NB4 (cell line): Measurements from ENCODE around the gene PITRM1.

Experiments used
- DNase-seq: peaks from one replicate; pipeline ENCODE4 v3.0.0; 2010; ENCODE audit warnings: low read depth
- H3K4me3 ChIP-seq: one replicate; pipeline ENCODE4 v1.5.1; 2011; ENCODE audit warnings: mild to moderate bottlenecking, low read depth, low read length, moderate library complexity
- MYC ChIP-seq: IDR thresholded peaks from 2 replicates; pipeline ENCODE4 v1.6.1; 2011; ENCODE audit warnings: low read depth, low read length
- POLR2A ChIP-seq: IDR thresholded peaks from 2 replicates; pipeline ENCODE4 v1.6.1; 2011; ENCODE audit warnings: mild to moderate bottlenecking; ENCODE audit not compliant: insufficient read length; ENCODE audit errors: extremely low read depth
- TF ChIP-seq, protein P1 (sequence below): IDR thresholded peaks from one replicate; pipeline ENCODE4 v1.5.1; 2012; ENCODE audit warnings: low read depth, low read length
- TF ChIP-seq, protein P2 (sequence below): IDR thresholded peaks from 2 replicates; pipeline ENCODE4 v1.6.1; 2011; ENCODE audit warnings: low read depth, low read length

The PITRM1 gene

DNA sequence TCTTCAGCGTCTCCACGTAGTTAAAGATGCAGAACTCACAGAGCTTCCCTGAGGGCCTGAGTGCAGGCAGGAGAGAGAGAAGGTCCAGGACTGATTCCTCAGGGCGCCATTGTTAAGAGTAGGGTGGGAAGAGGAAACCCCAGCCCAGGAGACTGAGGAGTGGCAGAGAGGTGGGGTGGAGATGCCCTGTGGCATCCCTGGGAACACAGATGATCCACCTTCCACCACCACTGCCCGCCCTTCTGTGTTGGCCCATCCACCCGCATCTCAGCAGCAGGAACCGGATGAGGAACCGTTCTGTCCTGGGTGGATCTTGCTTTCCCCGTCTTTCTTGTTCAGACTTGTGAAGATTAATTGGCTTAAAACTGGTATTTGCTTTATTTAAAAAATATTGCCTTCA lies 56.9 kb downstream of the PITRM1 start:
- H3K4me3 ChIP-seq: no peak overlapping the region
- no peak for DNase-seq
- TF ChIP-seq, protein P1, sequence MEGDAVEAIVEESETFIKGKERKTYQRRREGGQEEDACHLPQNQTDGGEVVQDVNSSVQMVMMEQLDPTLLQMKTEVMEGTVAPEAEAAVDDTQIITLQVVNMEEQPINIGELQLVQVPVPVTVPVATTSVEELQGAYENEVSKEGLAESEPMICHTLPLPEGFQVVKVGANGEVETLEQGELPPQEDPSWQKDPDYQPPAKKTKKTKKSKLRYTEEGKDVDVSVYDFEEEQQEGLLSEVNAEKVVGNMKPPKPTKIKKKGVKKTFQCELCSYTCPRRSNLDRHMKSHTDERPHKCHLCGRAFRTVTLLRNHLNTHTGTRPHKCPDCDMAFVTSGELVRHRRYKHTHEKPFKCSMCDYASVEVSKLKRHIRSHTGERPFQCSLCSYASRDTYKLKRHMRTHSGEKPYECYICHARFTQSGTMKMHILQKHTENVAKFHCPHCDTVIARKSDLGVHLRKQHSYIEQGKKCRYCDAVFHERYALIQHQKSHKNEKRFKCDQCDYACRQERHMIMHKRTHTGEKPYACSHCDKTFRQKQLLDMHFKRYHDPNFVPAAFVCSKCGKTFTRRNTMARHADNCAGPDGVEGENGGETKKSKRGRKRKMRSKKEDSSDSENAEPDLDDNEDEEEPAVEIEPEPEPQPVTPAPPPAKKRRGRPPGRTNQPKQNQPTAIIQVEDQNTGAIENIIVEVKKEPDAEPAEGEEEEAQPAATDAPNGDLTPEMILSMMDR: no peak
- TF ChIP-seq, protein P2, sequence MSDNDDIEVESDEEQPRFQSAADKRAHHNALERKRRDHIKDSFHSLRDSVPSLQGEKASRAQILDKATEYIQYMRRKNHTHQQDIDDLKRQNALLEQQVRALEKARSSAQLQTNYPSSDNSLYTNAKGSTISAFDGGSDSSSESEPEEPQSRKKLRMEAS: no peak

DNA sequence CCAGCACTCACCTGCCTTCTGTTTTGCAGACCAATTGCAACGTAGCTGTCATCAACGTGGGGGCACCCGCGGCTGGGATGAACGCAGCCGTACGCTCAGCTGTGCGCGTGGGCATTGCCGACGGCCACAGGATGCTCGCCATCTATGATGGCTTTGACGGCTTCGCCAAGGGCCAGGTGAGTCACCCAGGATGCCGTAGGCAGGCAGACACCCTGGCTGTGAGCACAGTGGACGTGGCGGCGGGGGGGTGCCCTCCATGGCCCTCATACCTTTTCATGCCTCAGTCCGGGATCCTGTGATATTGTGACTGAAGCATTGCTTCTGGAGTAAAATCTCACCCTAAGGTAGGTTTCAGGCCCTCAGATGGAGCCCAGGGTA lies 59.2 kb downstream of the PITRM1 start:
- TF ChIP-seq, protein P2: no peak
- TF ChIP-seq, protein P1: no peak
- TF ChIP-seq MYC (no peak), POLR2A (no peak)
- no peak for DNase-seq
- H3K4me3 ChIP-seq: no peak overlapping the region

DNA sequence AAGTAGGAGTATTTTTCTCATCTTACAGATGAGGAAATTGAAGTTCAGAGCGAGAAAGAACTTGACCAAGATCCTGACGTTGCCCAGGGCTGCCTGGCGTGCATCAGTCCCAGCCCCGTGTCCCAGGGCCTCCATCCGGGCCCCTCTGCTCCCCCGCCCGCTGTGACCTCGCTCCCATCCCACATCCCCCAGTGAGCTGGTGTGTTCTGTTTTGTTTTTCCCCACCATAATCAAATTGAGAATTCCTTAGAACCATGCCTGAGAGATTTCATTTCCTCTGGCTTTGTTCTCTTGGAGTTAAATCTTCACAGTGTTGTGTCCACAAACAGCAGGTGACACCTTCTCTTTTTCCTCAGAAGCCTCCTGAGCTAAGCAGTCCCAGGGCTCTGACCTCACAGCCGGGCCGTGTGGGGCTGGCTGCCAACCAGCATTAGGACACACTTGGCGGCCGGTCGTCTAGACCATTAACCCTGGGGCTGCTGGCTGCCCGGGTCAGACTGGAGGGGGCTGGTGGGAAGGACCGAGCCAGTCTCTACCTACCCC lies 60.9 kb downstream of the PITRM1 start:
- no peak for TF ChIP-seq POLR2A
- TF ChIP-seq, protein P2: no peak
- TF ChIP-seq, protein P1: no peak
- no peak for TF ChIP-seq MYC
- no peak overlapping the region for H3K4me3 ChIP-seq
- no peak for DNase-seq

DNA sequence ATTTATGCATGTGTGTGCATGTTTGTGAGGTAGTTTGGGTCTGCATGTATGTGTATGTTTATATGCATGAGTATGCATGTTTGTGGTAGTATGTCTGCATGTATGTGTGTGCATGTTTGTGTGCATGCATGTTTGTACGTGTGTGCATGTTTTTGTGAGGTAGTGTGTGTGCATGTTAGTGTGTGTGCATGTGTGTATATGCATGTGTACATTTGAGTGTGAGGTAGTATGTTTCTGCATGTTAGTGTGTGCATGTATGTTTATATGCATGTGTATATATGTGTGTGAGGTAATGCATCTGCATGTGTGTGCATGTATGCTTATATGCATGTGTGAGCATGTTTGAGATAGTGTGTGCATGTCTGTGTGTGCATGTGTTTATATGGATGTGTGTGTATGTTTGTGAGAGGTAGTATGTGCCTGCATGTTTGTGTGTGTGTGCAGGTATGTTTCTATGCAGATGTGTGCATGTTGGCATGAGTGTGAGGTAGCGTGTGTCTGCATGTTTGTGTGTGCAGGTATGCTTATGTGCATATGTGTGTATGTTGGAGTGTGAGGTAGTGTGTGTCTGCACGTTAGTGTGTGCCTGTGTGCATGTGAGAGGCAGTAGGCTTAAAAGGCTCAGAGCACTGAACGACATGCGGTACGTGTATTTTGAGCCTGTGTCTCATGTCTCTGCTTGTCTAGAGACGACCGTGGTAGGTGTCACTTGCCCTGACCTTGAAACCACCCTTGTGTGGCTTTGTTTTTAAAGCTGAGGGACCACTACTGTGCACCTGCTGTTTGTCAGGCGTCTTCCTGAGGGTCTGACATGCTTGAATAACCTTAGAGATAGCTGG lies 61.6 kb downstream of the PITRM1 start:
- DNase-seq: no peak
- TF ChIP-seq, protein P1: no peak
- TF ChIP-seq MYC (no peak), POLR2A (no peak)
- TF ChIP-seq, protein P2: no peak
- H3K4me3 ChIP-seq: no peak overlapping the region

DNA sequence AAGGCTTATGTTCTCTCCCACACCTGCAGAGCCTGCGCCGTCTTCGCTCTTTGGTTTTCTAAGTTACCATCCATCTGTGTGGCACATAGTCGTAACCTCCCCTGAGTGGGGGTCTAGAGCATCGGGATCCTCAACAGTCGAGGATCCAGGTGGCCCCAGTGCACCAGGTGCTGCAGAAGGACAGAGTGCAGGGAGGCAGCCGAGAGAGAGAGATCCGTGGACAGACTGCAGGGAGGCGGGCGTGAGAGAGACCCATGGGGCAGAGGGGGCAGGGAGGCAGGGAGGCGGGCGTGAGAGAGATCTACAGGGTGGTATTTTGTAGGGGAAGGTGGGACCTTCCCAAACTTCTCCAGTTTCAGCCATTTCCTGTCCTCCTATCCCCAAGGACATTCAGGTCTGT lies 62.9 kb downstream of the PITRM1 start:
- TF ChIP-seq POLR2A (no peak), MYC (no peak)
- TF ChIP-seq, protein P1: no peak
- TF ChIP-seq, protein P2: no peak
- DNase-seq: no peak
- no peak overlapping the region for H3K4me3 ChIP-seq
